ENCODE measurements around the gene B4GALNT1. TPM values are rescaled to one million over a fixed set of nuclear protein-coding genes. Genes with fewer than 3 reads are reported as not detected.

Gene B4GALNT1
- total and polyA plus RNA-seq, 9 of the 15 experiments (the other 6 are each of a cell fraction or from before 2014, with no cell fraction given), result 1.0 to 32.2 (median 9.8) TPM

DNA sequence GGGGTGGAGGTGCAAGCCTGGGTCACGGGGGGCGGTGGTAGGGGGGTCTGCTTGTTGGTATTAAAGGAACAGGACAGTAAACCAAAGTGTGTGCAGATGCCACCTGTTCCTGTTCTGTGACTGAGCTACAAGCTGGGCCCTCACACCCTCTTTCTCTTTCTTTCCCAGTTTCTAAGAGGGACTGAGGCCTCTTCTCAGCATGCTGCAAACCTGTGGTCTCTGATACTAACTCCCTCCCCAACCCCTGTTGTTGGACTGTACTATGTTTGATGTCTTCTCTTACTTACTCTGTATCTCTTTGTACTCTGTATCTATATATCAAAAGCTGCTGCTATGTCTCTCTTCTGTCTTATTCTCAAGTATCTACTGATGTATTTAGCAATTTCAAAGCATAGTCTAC lies 49.0 kb downstream of the B4GALNT1 start (continued):
- TF ChIP-seq MEF2A (IDR thresholded peaks at IDR 0.05; ENCODE audit: control insufficient read depth, low read depth, low read length), result no peak
- TF ChIP-seq, protein P1, sequence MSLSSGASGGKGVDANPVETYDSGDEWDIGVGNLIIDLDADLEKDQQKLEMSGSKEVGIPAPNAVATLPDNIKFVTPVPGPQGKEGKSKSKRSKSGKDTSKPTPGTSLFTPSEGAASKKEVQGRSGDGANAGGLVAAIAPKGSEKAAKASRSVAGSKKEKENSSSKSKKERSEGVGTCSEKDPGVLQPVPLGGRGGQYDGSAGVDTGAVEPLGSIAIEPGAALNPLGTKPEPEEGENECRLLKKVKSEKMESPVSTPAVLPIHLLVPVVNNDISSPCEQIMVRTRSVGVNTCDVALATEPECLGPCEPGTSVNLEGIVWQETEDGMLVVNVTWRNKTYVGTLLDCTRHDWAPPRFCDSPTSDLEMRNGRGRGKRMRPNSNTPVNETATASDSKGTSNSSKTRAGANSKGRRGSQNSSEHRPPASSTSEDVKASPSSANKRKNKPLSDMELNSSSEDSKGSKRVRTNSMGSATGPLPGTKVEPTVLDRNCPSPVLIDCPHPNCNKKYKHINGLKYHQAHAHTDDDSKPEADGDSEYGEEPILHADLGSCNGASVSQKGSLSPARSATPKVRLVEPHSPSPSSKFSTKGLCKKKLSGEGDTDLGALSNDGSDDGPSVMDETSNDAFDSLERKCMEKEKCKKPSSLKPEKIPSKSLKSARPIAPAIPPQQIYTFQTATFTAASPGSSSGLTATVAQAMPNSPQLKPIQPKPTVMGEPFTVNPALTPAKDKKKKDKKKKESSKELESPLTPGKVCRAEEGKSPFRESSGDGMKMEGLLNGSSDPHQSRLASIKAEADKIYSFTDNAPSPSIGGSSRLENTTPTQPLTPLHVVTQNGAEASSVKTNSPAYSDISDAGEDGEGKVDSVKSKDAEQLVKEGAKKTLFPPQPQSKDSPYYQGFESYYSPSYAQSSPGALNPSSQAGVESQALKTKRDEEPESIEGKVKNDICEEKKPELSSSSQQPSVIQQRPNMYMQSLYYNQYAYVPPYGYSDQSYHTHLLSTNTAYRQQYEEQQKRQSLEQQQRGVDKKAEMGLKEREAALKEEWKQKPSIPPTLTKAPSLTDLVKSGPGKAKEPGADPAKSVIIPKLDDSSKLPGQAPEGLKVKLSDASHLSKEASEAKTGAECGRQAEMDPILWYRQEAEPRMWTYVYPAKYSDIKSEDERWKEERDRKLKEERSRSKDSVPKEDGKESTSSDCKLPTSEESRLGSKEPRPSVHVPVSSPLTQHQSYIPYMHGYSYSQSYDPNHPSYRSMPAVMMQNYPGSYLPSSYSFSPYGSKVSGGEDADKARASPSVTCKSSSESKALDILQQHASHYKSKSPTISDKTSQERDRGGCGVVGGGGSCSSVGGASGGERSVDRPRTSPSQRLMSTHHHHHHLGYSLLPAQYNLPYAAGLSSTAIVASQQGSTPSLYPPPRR (CRISPR knock-in tag; IDR thresholded peaks at IDR 0.05; ENCODE audit: borderline replicate concordance), result no peak
- TF ChIP-seq, protein P2, sequence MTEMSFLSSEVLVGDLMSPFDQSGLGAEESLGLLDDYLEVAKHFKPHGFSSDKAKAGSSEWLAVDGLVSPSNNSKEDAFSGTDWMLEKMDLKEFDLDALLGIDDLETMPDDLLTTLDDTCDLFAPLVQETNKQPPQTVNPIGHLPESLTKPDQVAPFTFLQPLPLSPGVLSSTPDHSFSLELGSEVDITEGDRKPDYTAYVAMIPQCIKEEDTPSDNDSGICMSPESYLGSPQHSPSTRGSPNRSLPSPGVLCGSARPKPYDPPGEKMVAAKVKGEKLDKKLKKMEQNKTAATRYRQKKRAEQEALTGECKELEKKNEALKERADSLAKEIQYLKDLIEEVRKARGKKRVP (CRISPR knock-in tag; IDR thresholded peaks at IDR 0.05), result no peak
